ENCODE measurements around the gene CASZ1. TPM values are rescaled to one million over a fixed set of nuclear protein-coding genes. Genes with fewer than 3 reads are reported as not detected.

Gene CASZ1
- total RNA-seq, 4 donors from 2014 or later, result 39.1 to 215 (median 115) TPM

DNA sequence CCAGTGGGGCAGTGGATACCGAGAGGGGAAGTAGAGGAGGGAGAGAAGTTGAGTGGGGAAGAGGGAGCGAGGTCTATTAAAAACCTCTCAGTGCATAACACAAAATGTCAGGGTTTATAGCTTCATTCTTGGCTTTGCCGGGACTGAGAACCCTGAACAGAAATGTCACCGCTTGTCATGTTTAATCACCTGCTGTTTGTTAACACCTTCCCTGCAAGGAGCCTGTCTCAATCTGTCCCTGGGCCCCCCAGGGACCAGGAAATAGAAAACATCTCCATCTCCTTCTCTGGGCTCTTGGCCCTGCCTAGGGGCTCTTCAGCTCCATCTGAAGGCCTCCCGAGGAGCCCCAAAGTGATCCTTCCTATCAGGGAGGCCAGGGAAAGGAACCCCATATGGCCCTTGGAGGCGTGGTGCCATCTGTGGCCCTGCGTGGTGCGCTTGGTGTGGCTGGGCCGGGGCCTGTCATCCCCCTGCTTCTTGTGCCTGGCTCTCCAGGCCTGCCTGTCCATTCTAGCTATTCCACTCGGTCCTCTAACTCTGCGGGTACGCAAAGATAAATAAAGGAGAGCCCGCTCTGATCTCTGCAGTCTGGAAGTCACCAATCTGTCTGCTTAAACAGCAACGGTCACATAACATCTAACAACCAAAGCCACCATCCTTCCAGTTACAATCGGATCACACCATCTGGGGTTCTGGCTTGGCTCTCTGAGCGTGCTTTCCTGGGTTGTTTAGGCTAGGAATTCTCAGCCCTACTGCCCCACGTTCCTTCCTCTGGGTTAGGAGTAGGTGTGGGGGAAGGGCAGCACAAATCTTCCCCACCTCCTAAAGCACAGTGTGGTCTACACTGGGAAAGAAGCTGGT lies 113.8 kb downstream of the CASZ1 start:
- 40 to 53% methylated on average over 2 to 17 of the region's 17 CpGs for WGBS, 2 donors (ENCODE audit: low coverage in 1 of 2)
- Histone ChIP-seq H3K36me3 (no peaks in the 10 kb centered on the region), H3K9me3 (no peaks in the 10 kb centered on the region), H3K27me3 (no peaks in the 10 kb centered on the region), H3K27ac (peak overlapping the region; percentile 79 to 95 (median 94)), H3K4me1 (peaks cover 79 to 99% (median 83%) of the 10 kb centered on the region in 4 donors), H3K4me3 (no peak overlapping the region)
- no peak for DNase-seq
- in situ Hi-C loops (cut with MboI; ENCODE audit: low pct_ligation_motif_present in 1 of 4, low pct_unique_long_range_greater_than_20kb in 1 of 4, low sequenced_read_pairs in 3 of 4) (loop anchor here in 1 of 4 donors (25.0 kb wide), 1 partner anchor 180 kb away; no protein-coding TSS in a partner anchor), intact Hi-C loops (cut with DNase I; ENCODE audit: low total_unique reads) (no loop called here)
- TF ChIP-seq, protein P1, sequence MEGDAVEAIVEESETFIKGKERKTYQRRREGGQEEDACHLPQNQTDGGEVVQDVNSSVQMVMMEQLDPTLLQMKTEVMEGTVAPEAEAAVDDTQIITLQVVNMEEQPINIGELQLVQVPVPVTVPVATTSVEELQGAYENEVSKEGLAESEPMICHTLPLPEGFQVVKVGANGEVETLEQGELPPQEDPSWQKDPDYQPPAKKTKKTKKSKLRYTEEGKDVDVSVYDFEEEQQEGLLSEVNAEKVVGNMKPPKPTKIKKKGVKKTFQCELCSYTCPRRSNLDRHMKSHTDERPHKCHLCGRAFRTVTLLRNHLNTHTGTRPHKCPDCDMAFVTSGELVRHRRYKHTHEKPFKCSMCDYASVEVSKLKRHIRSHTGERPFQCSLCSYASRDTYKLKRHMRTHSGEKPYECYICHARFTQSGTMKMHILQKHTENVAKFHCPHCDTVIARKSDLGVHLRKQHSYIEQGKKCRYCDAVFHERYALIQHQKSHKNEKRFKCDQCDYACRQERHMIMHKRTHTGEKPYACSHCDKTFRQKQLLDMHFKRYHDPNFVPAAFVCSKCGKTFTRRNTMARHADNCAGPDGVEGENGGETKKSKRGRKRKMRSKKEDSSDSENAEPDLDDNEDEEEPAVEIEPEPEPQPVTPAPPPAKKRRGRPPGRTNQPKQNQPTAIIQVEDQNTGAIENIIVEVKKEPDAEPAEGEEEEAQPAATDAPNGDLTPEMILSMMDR (IDR thresholded peaks at IDR 0.05), result no peak
- TF ChIP-seq POLR2AphosphoS5 (IDR thresholded peaks at IDR 0.05), result no peak
- no peak for TF ChIP-seq POLR2A (IDR thresholded peaks at IDR 0.05)

DNA sequence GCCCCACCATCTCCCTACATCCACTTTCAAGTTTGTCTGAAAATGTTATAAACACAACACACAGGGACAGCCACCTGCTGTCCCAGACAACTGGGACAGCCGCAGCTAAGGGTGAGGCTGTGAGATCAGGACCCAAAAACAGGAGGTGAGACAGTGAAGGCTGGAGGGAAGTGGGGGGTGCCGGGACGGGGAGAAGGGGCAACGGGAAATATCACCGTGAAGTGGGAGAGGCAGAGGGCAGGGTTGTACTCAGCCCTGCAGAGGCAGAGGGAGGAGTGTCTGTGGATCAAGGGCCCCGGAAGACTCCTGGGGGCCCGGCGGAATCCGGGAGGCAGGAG lies 114.4 kb downstream of the CASZ1 start:
- in situ Hi-C loops (cut with MboI; ENCODE audit: low pct_ligation_motif_present in 1 of 4, low pct_unique_long_range_greater_than_20kb in 1 of 4, low sequenced_read_pairs in 3 of 4), result loop anchor here in 1 of 4 donors (25.0 kb wide), 1 partner anchor 180 kb away; no protein-coding TSS in a partner anchor
- intact Hi-C loops (cut with DNase I; ENCODE audit: low total_unique reads), result no loop called here
- peaks cover 79 to 99% (median 83%) of the 10 kb centered on the region in 4 donors for H3K4me1 ChIP-seq
- 17 to 36% methylated on average over 2 to 9 of the region's 9 CpGs for WGBS, 2 donors (ENCODE audit: low coverage in 1 of 2)
- no peaks in the 10 kb centered on the region for H3K27me3 ChIP-seq
- no peaks in the 10 kb centered on the region for H3K9me3 ChIP-seq
- no peak overlapping the region for H3K4me3 ChIP-seq
- DNase-seq, result no peak
- H3K27ac ChIP-seq, result peak overlapping the region; percentile 79 to 95 (median 94)
- no peaks in the 10 kb centered on the region for H3K36me3 ChIP-seq
- TF ChIP-seq, protein P1 (IDR thresholded peaks at IDR 0.05), result no peak
- TF ChIP-seq EP300 (IDR thresholded peaks at IDR 0.05; ENCODE audit: low read depth), result no peak
- TF ChIP-seq POLR2AphosphoS5 (IDR thresholded peaks at IDR 0.05), result no peak
- TF ChIP-seq POLR2A (IDR thresholded peaks at IDR 0.05), result no peak

DNA sequence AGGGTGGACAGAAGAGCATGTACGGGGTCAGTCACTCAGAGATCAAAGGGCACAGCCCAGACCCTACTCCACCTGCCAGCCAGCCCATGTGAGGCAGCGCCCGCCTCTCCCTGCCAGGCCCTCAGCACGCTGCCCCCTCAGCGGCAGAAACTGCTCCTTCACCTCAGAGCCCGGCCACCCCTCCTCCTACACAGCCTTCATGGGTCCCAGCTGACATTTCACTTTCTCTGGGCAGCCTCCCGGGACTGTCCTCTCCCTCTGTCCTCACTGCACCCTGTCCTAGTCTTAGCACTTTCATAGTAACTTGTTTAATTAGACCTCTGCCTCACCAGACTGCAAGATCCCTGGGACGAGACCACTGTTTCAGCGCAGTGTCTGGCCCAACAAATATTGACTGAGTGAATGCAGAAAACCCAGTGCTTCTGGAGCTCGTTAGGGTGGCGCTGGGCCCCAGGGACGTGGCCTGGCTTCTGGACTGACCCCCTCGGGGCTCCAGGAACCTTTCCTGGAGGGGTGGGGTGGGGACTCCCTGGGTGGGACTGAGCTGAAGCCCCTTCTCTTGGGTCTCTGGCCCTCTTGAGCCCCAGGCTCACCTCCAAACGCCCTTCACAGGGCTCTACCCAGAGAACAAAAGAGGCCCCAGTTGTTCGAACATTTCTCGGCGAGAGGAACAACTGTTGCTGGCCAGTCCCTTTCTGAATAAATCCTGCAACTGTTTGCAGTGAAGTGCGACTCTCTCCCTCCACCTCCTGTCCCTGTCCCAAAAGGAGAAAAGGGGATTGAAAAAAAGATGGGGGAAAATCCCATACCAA lies 114.9 kb downstream of the CASZ1 start:
- 73 to 85% methylated on average over 3 to 17 of the region's 18 CpGs for WGBS, 2 donors (ENCODE audit: low coverage in 1 of 2)
- H3K27ac ChIP-seq, result peak overlapping the region; percentile 79 to 95 (median 94)
- no peaks in the 10 kb centered on the region for H3K27me3 ChIP-seq
- intact Hi-C loops (cut with DNase I; ENCODE audit: low total_unique reads), result no loop called here
- no peaks in the 10 kb centered on the region for H3K36me3 ChIP-seq
- DNase-seq, result no peak
- in situ Hi-C loops (cut with MboI; ENCODE audit: low pct_ligation_motif_present in 1 of 4, low pct_unique_long_range_greater_than_20kb in 1 of 4, low sequenced_read_pairs in 3 of 4), result loop anchor here in 1 of 4 donors (25.0 kb wide), 1 partner anchor 181 kb away; no protein-coding TSS in a partner anchor
- no peak overlapping the region for H3K4me3 ChIP-seq
- TF ChIP-seq POLR2AphosphoS5 (IDR thresholded peaks at IDR 0.05) (no peak), EP300 (IDR thresholded peaks at IDR 0.05; ENCODE audit: low read depth) (no peak), POLR2A (IDR thresholded peaks at IDR 0.05) (no peak)
- TF ChIP-seq, protein P1 (IDR thresholded peaks at IDR 0.05), result no peak
- peaks cover 79 to 99% (median 83%) of the 10 kb centered on the region in 4 donors for H3K4me1 ChIP-seq
- H3K9me3 ChIP-seq, result no peaks in the 10 kb centered on the region

DNA sequence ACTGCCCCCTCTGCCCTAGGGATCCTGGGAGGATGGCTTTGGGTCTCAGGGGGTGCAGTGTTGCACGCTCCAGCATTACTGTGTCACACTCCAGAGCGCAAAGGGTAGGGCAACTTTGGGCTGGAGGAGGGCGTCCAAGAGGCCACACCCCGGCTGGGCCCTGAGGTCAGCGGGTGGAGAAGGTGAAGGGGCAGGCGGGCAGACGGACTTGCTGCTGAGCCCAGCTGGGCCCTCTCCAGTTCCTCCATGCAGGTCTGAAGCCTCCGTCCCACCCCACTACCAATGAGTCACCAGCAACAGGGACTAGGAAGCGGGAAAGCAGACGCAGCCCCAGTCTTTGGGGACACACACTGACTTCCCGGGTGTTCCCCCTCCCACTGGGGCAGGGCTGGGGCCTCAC lies 116.0 kb downstream of the CASZ1 start:
- H3K27me3 ChIP-seq, result no peaks in the 10 kb centered on the region
- H3K9me3 ChIP-seq, result no peaks in the 10 kb centered on the region
- H3K4me1 ChIP-seq, result peaks cover 79 to 99% (median 83%) of the 10 kb centered on the region in 4 donors
- 83% methylated on average over 11 of the region's 11 CpGs; no CpG with 5 or more reads in 1 of the 2 donors for WGBS, 2 donors (ENCODE audit: low coverage in 1 of 2)
- peak overlapping the region; percentile 79 to 95 (median 94) for H3K27ac ChIP-seq
- in situ Hi-C loops (cut with MboI; ENCODE audit: low pct_ligation_motif_present in 1 of 4, low pct_unique_long_range_greater_than_20kb in 1 of 4, low sequenced_read_pairs in 3 of 4), result loop anchor here in 1 of 4 donors (25.0 kb wide), 1 partner anchor 182 kb away; no protein-coding TSS in a partner anchor
- intact Hi-C loops (cut with DNase I; ENCODE audit: low total_unique reads), result no loop called here
- peak; percentile 39 for DNase-seq
- no peak overlapping the region for H3K4me3 ChIP-seq
- TF ChIP-seq POLR2AphosphoS5 (IDR thresholded peaks at IDR 0.05) (no peak), POLR2A (IDR thresholded peaks at IDR 0.05) (no peak), EP300 (IDR thresholded peaks at IDR 0.05; ENCODE audit: low read depth) (no peak)
- TF ChIP-seq, protein P1 (IDR thresholded peaks at IDR 0.05), result no peak
- H3K36me3 ChIP-seq, result no peaks in the 10 kb centered on the region
